Activated CD8-positive, alpha-beta memory T cell treated with anti-CD3 and anti-CD28 coated beads, Interleukin-2, amount 50 U/mL, for 1 hour (primary cell): ENCODE data around the gene STPG3.

Source experiments
- DNase-seq: peaks from one replicate; pipeline ENCODE4 v3.0.0-alpha.2; 2020; ENCODE audit errors: extremely low read depth

The STPG3 gene

GRCh38 chr9:137300567-137301080 is 49.5 kb downstream of the STPG3 start:
- no peak for DNase-seq

DNA sequence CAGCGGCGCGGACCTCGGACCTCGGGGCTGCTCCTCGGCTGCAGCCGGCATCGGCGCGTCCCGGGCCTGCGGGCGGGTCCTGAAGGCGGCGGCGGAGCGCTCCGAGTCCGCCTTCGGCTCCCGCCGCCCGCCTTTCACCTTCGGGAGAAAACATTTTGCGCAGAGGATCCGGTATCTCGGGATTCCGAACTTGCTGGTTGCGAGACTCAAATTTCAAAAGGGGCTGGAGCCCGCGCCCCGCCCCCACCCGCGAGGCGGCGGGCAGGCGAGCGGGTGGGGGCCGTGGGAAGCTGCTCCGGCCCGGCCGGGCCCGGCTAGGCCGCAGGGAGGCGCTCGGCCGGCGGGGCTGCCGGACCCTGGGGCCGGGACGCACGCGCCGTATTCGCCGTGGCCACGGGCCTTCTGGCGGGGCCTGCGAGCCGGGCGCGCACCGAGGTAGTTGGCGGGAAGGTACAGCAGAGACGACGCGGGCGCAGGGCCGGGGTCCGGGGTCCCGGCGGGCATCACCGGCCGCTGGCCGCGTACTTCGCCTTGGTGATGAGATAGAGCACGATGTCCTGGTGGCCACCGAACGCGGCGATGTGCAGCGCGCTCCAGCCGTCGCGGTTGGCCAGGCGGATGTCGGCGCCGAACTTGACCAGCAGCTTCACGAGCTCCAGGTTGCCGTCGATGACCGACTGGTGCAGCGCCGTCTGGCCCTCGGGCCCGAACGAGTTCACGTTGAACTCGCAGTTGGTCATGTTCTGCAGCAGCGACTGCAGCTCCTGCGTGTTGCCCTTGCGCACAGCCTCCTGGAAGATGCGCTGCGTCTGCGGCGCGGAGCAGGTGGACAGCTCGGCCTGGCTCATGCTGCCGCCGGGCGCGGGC is 50.2 kb downstream of the STPG3 start:
- DNase-seq, result no peak

GRCh38 chr9:137302118-137302448 is 51.0 kb downstream of the STPG3 start, which contains the start of gene NRARP:
Gene NRARP, minus strand, starts transcription at chr9:137302271. Its CDS starts 343 bp downstream, at chr9:137301928.
- peak; percentile 77 for DNase-seq

GRCh38 chr9:137302449-137303150 is 51.5 kb downstream of the STPG3 start:
- no peak for DNase-seq
